ENCODE data around the gene ABCG8. TPM values are rescaled to one million over a fixed set of nuclear protein-coding genes. Genes with fewer than 3 reads are reported as not detected.

The ABCG8 gene
- total RNA-seq, 1 experiment from 2014 or later, result not detected

GRCh38 chr2:43831543-43832294 is 7.1 kb upstream of the ABCG8 start:
- Histone ChIP-seq H2AFZ (no peak overlapping the region), H4K20me1 (ENCODE audit: insufficient read depth) (no peaks in the 10 kb centered on the region), H3K9me3 (ENCODE audit: insufficient read depth, low read depth) (no peaks in the 10 kb centered on the region), H3K36me3 (ENCODE audit: low read depth) (no peaks in the 10 kb centered on the region), H3F3A (ENCODE audit: insufficient read depth, low read depth) (no peaks in the 10 kb centered on the region), H3K9me2 (ENCODE audit: insufficient read depth) (no peaks in the 10 kb centered on the region), H3K4me2 (no peak overlapping the region), H3K79me2 (ENCODE audit: low read depth) (no peaks in the 10 kb centered on the region), H3K27ac (no peak overlapping the region), H3K27me3 (ENCODE audit: insufficient read depth, low read depth) (peaks cover 30% of the 10 kb centered on the region), H3K4me1 (replicated peaks; ENCODE audit: insufficient read depth) (no peaks in the 10 kb centered on the region), H3K4me3 (no peak overlapping the region)
- ChIA-PET POLR2A (ENCODE audit: unreplicated experiment) (no interaction called here), CTCF (no interaction called here)
- DNase-seq, result no peak
- BruUV-seq (replicated peaks), result no TSS peak
- intact Hi-C loops (cut with micrococcal nuclease; ENCODE audit: unreplicated experiment), result no loop called here
- no peak for TF ChIP-seq CTCF (conservative IDR thresholded peaks at IDR 0.05)

GRCh38 chr2:43832457-43832856 is 6.3 kb upstream of the ABCG8 start:
- no peak overlapping the region for H3K4me2 ChIP-seq
- H2AFZ ChIP-seq, result no peak overlapping the region
- no peaks in the 10 kb centered on the region for H3K36me3 ChIP-seq (ENCODE audit: low read depth)
- intact Hi-C loops (cut with micrococcal nuclease; ENCODE audit: unreplicated experiment), result no loop called here
- H3K79me2 ChIP-seq (ENCODE audit: low read depth), result no peaks in the 10 kb centered on the region
- no peak overlapping the region for H3K27ac ChIP-seq
- BruUV-seq (replicated peaks), result no TSS peak
- no peak overlapping the region for H3K4me3 ChIP-seq
- ChIA-PET CTCF (no interaction called here), POLR2A (ENCODE audit: unreplicated experiment) (no interaction called here)
- H4K20me1 ChIP-seq (ENCODE audit: insufficient read depth), result no peaks in the 10 kb centered on the region
- TF ChIP-seq CTCF (conservative IDR thresholded peaks at IDR 0.05) (no peak), EZH2 (IDR thresholded peaks at IDR 0.05; ENCODE audit: low read depth) (no peak)
- H3K27me3 ChIP-seq (ENCODE audit: insufficient read depth, low read depth), result peaks cover 36% of the 10 kb centered on the region
- no peaks in the 10 kb centered on the region for H3F3A ChIP-seq (ENCODE audit: insufficient read depth, low read depth)
- no peaks in the 10 kb centered on the region for H3K9me3 ChIP-seq (ENCODE audit: insufficient read depth, low read depth)
- no peaks in the 10 kb centered on the region for H3K9me2 ChIP-seq (ENCODE audit: insufficient read depth)
- no peaks in the 10 kb centered on the region for H3K4me1 ChIP-seq (replicated peaks; ENCODE audit: insufficient read depth)
- DNase-seq, result no peak

- CTCF ChIA-PET, result no interaction called here
These were observed 1.7 kb upstream of the ABCG8 start for GRCh38 chr2:43837033-43837432.

More at GRCh38 chr2:43837033-43837432, 1.7 kb upstream of the ABCG8 start:
- Histone ChIP-seq H3K79me2 (ENCODE audit: low read depth) (no peaks in the 10 kb centered on the region), H3K4me3 (no peak overlapping the region), H3K9me3 (ENCODE audit: insufficient read depth, low read depth) (no peaks in the 10 kb centered on the region), H4K20me1 (ENCODE audit: insufficient read depth) (no peaks in the 10 kb centered on the region), H3K4me1 (replicated peaks; ENCODE audit: insufficient read depth) (no peaks in the 10 kb centered on the region), H3F3A (ENCODE audit: insufficient read depth, low read depth) (no peaks in the 10 kb centered on the region), H3K4me2 (no peak overlapping the region), H3K27ac (no peak overlapping the region), H2AFZ (no peak overlapping the region), H3K36me3 (ENCODE audit: low read depth) (no peaks in the 10 kb centered on the region), H3K9me2 (ENCODE audit: insufficient read depth) (no peaks in the 10 kb centered on the region), H3K27me3 (ENCODE audit: insufficient read depth, low read depth) (peaks cover 41% of the 10 kb centered on the region)
- no TSS peak for BruUV-seq (replicated peaks)
- TF ChIP-seq EZH2 (IDR thresholded peaks at IDR 0.05; ENCODE audit: low read depth) (no peak), CTCF (conservative IDR thresholded peaks at IDR 0.05) (no peak)
- DNase-seq, result no peak
- intact Hi-C loops (cut with micrococcal nuclease; ENCODE audit: unreplicated experiment), result no loop called here
- POLR2A ChIA-PET (ENCODE audit: unreplicated experiment), result no interaction called here
